Neural progenitor cell (in vitro differentiated cells): ENCODE data around the gene USP25. TPM values are rescaled to one million over a fixed set of nuclear protein-coding genes. Genes with fewer than 3 reads are reported as not detected.

Source experiments
- DNase-seq: peaks from one replicate; pipeline ENCODE4 v3.0.0-alpha.2; 2016; ENCODE audit warnings: low spot score
- H2AFZ ChIP-seq: fragments of 200-600 bp; sonication (generic); replicated peaks from 2 replicates; pipeline ENCODE4 v1.6.1; 2016; ENCODE audit warnings: antibody characterized with exemption
- H3F3A ChIP-seq: fragments of 200-600 bp; sonication (generic); 2 replicates; pipeline ENCODE4 v1.6.1; 2016; ENCODE audit warnings: antibody characterized with exemption, low read depth
- H3K27ac ChIP-seq: fragments of 200-600 bp; sonication (generic); 2 replicates; pipeline ENCODE4 v1.5.1; 2016; ENCODE audit warnings: mild to moderate bottlenecking
- H3K27me3 ChIP-seq: fragments of 200-600 bp; sonication (generic); 2 replicates; pipeline ENCODE4 v1.6.1; 2016; ENCODE audit warnings: mild to moderate bottlenecking, moderate library complexity
- H3K36me3 ChIP-seq: fragments of 200-600 bp; sonication (generic); 2 replicates; pipeline ENCODE4 v1.5.1; 2016
- H3K4me1 ChIP-seq: fragments of 200-600 bp; sonication (generic); 2 replicates; pipeline ENCODE4 v1.6.1; 2016; ENCODE audit warnings: mixed run types
- H3K4me2 ChIP-seq: fragments of 200-600 bp; sonication (generic); 2 replicates; pipeline ENCODE4 v1.6.1; 2016
- H3K4me3 ChIP-seq: fragments of 200-600 bp; sonication (generic); 2 replicates; pipeline ENCODE4 v1.5.1; 2016
- H3K79me2 ChIP-seq: fragments of 200-600 bp; sonication (generic); 2 replicates; pipeline ENCODE4 v1.6.1; 2016; ENCODE audit warnings: low read depth
- H3K9ac ChIP-seq: fragments of 200-600 bp; sonication (generic); 2 replicates; pipeline ENCODE4 v1.6.1; 2016
- H3K9me3 ChIP-seq: fragments of 200-600 bp; sonication (generic); 2 replicates; pipeline ENCODE4 v1.5.1; 2016; ENCODE audit warnings: low read depth
- H4K20me1 ChIP-seq: fragments of 200-600 bp; sonication (generic); 2 replicates; pipeline ENCODE4 v1.6.1; 2016; ENCODE audit warnings: low read depth
- H3K27ac Mint-ChIP-seq: 3 replicates; pipeline ENCODE4 v1.8.0; 2021; ENCODE audit warnings: mixed read lengths
- H3K27me3 Mint-ChIP-seq: 2 replicates; pipeline ENCODE4 v1.8.0; 2022; ENCODE audit warnings: low read depth, mild to moderate bottlenecking, inconsistent platforms, moderate library complexity, mixed read lengths; ENCODE audit not compliant: insufficient read depth
- H3K36me3 Mint-ChIP-seq: 3 replicates; pipeline ENCODE4 v1.8.0; 2021; ENCODE audit warnings: mixed read lengths
- H3K4me1 Mint-ChIP-seq: 3 replicates; pipeline ENCODE4 v1.8.0; 2021; ENCODE audit warnings: mixed read lengths
- H3K4me3 Mint-ChIP-seq: 3 replicates; pipeline ENCODE4 v1.8.0; 2021; ENCODE audit warnings: mild to moderate bottlenecking, moderate library complexity, mixed read lengths
- H3K9me3 Mint-ChIP-seq: 3 replicates; pipeline ENCODE4 v1.8.0; 2020; ENCODE audit warnings: mixed read lengths
- CTCF ChIP-seq: fragments of 200-600 bp; sonication (generic); IDR thresholded peaks from 2 replicates; pipeline ENCODE4 v1.5.1; 2017; ENCODE audit warnings: antibody characterized with exemption, mild to moderate bottlenecking
- EZH2 ChIP-seq: fragments of 200-600 bp; sonication (generic); IDR thresholded peaks from 2 replicates; pipeline ENCODE4 v1.6.1; 2017; ENCODE audit warnings: antibody characterized with exemption, mild to moderate bottlenecking, moderate library complexity
- EZH2phosphoT487 ChIP-seq: fragments of 200-600 bp; sonication (generic); IDR thresholded peaks from 2 replicates; pipeline ENCODE4 v1.6.1; 2017; ENCODE audit warnings: antibody characterized with exemption
- total RNA-seq: library from RNA; depleted of rRNA; stranded (reverse); fragments of >200 nt; gene quantifications from 2 replicates; pipeline ENCODE4 v1.2.3, GENCODE V29; 2015; ENCODE audit warnings: low replicate concordance

The USP25 gene
- total RNA-seq, 1 donor from 2014 or later, result 36.4 TPM

- Mint-ChIP-seq H3K36me3 (peaks cover 14% of the 10 kb centered on the region), H3K9me3 (no peaks in the 10 kb centered on the region), H3K4me3 (no peak overlapping the region), H3K4me1 (no peaks in the 10 kb centered on the region), H3K27ac (no peak overlapping the region), H3K27me3 (no peaks in the 10 kb centered on the region)
- Histone ChIP-seq H3K4me1 (no peaks in the 10 kb centered on the region), H2AFZ (no peak overlapping the region), H3K27me3 (no peaks in the 10 kb centered on the region), H3K9me3 (no peaks in the 10 kb centered on the region), H3K79me2 (no peaks in the 10 kb centered on the region), H3K36me3 (no peaks in the 10 kb centered on the region), H3K27ac (no peak overlapping the region), H4K20me1 (no peaks in the 10 kb centered on the region), H3F3A (no peaks in the 10 kb centered on the region), H3K4me3 (no peak overlapping the region), H3K4me2 (no peak overlapping the region), H3K9ac (no peak overlapping the region)
- no peak for DNase-seq
- no peak for TF ChIP-seq CTCF
- no peak for TF ChIP-seq EZH2
- TF ChIP-seq EZH2phosphoT487, result no peak
Observed at GRCh38 chr21:15856813-15857212, 127.0 kb downstream of the USP25 start.

GRCh38 chr21:15857740-15858139 lies 128.0 kb downstream of the USP25 start:
- Histone ChIP-seq H3K4me1 (no peaks in the 10 kb centered on the region), H3K4me3 (no peak overlapping the region), H3F3A (no peaks in the 10 kb centered on the region), H2AFZ (no peak overlapping the region), H3K79me2 (no peaks in the 10 kb centered on the region), H3K4me2 (no peak overlapping the region), H3K9me3 (no peaks in the 10 kb centered on the region), H3K27me3 (no peaks in the 10 kb centered on the region), H4K20me1 (no peaks in the 10 kb centered on the region), H3K27ac (no peak overlapping the region), H3K9ac (no peak overlapping the region), H3K36me3 (no peaks in the 10 kb centered on the region)
- TF ChIP-seq EZH2phosphoT487 (no peak), EZH2 (no peak), CTCF (no peak)
- H3K4me3 Mint-ChIP-seq, result no peak overlapping the region
- no peaks in the 10 kb centered on the region for H3K4me1 Mint-ChIP-seq
- no peak overlapping the region for H3K27ac Mint-ChIP-seq
- no peak for DNase-seq
- H3K27me3 Mint-ChIP-seq, result no peaks in the 10 kb centered on the region
- H3K36me3 Mint-ChIP-seq, result peaks cover 14% of the 10 kb centered on the region
- H3K9me3 Mint-ChIP-seq, result no peaks in the 10 kb centered on the region

GRCh38 chr21:15860541-15860940 lies 130.8 kb downstream of the USP25 start:
- Histone ChIP-seq H3K9me3 (no peaks in the 10 kb centered on the region), H2AFZ (no peak overlapping the region), H3K4me2 (no peak overlapping the region), H3K4me3 (no peak overlapping the region), H3K27ac (no peak overlapping the region), H3K27me3 (no peaks in the 10 kb centered on the region), H3K9ac (no peak overlapping the region), H3F3A (no peaks in the 10 kb centered on the region), H4K20me1 (no peaks in the 10 kb centered on the region), H3K36me3 (no peaks in the 10 kb centered on the region), H3K4me1 (no peaks in the 10 kb centered on the region), H3K79me2 (no peaks in the 10 kb centered on the region)
- Mint-ChIP-seq H3K9me3 (no peaks in the 10 kb centered on the region), H3K27me3 (no peaks in the 10 kb centered on the region), H3K27ac (no peak overlapping the region), H3K36me3 (peaks cover 9% of the 10 kb centered on the region), H3K4me3 (no peak overlapping the region), H3K4me1 (no peaks in the 10 kb centered on the region)
- DNase-seq, result no peak
- no peak for TF ChIP-seq CTCF
- no peak for TF ChIP-seq EZH2
- no peak for TF ChIP-seq EZH2phosphoT487

GRCh38 chr21:15868940-15869339 lies 139.2 kb downstream of the USP25 start:
- H3K27ac ChIP-seq, result no peak overlapping the region
- no peaks in the 10 kb centered on the region for H3K4me1 ChIP-seq
- H3K27me3 ChIP-seq, result no peaks in the 10 kb centered on the region
- H2AFZ ChIP-seq, result no peak overlapping the region
- H3K4me1 Mint-ChIP-seq, result no peaks in the 10 kb centered on the region
- no peaks in the 10 kb centered on the region for H3F3A ChIP-seq
- H3K4me3 Mint-ChIP-seq, result no peak overlapping the region
- H3K27ac Mint-ChIP-seq, result no peak overlapping the region
- H3K4me2 ChIP-seq, result no peak overlapping the region
- no peak for DNase-seq
- no peak overlapping the region for H3K4me3 ChIP-seq
- no peaks in the 10 kb centered on the region for H3K36me3 ChIP-seq
- no peaks in the 10 kb centered on the region for H3K27me3 Mint-ChIP-seq
- no peak overlapping the region for H3K9ac ChIP-seq
- H3K79me2 ChIP-seq, result no peaks in the 10 kb centered on the region
- H3K9me3 Mint-ChIP-seq, result no peaks in the 10 kb centered on the region
- H3K36me3 Mint-ChIP-seq, result peaks cover 4% of the 10 kb centered on the region
- TF ChIP-seq CTCF, result no peak
- TF ChIP-seq EZH2phosphoT487, result no peak
- TF ChIP-seq EZH2, result no peak
- H4K20me1 ChIP-seq, result no peaks in the 10 kb centered on the region
- H3K9me3 ChIP-seq, result no peaks in the 10 kb centered on the region
